Parathyroid adenoma (tissue), 2 donors: ENCODE data around the gene NUP210L.

Experiments used
- H2AFZ ChIP-seq: fragments of 300-600 bp; sonication (generic); one replicate; pipeline ENCODE4 v1.7.0; 2017; ENCODE audit warnings: antibody characterized with exemption, mild to moderate bottlenecking
- H3K27ac ChIP-seq: fragments of 300-600 bp; sonication (generic); one replicate; pipeline ENCODE4 v1.7.0; 2017
- H3K27me3 ChIP-seq: fragments of 300-600 bp; sonication (generic); one replicate; pipeline ENCODE4 v1.7.0; 2017; ENCODE audit warnings: low read length; ENCODE audit not compliant: control insufficient read depth, insufficient read depth
- H3K36me3 ChIP-seq: fragments of 300-600 bp; sonication (generic); one replicate; pipeline ENCODE4 v1.7.0; 2017; ENCODE audit warnings: low read length; ENCODE audit not compliant: control insufficient read depth, insufficient read depth
- H3K4me1 ChIP-seq: fragments of 300-600 bp; sonication (generic); one replicate; pipeline ENCODE4 v1.7.0; 2017; ENCODE audit warnings: control low read depth
- H3K4me2 ChIP-seq: fragments of 300-600 bp; sonication (generic); one replicate; pipeline ENCODE4 v1.7.0; 2017; ENCODE audit warnings: low read length
- H3K4me3 ChIP-seq: fragments of 300-600 bp; sonication (generic); one replicate; pipeline ENCODE4 v1.7.0; 2017; ENCODE audit warnings: low read depth, low read length
- H3K79me2 ChIP-seq: fragments of 300-600 bp; sonication (generic); one replicate; pipeline ENCODE4 v1.7.0; 2017; ENCODE audit warnings: control low read depth
- H3K9ac ChIP-seq: fragments of 300-600 bp; sonication (generic); one replicate; pipeline ENCODE4 v1.7.0; 2017; ENCODE audit warnings: mild to moderate bottlenecking
- H3K9me3 ChIP-seq: fragments of 300-600 bp; sonication (generic); one replicate; pipeline ENCODE4 v1.7.0; 2017; ENCODE audit warnings: low read length; ENCODE audit not compliant: control insufficient read depth
- TF ChIP-seq, protein P1 (sequence below): fragments of 300-600 bp; sonication (generic); IDR thresholded peaks from one replicate; pipeline ENCODE4 v1.7.0; 2017; ENCODE audit warnings: antibody characterized with exemption, mild to moderate bottlenecking
- donor health status: primary hyperparathyroidism.

Gene NUP210L

DNA sequence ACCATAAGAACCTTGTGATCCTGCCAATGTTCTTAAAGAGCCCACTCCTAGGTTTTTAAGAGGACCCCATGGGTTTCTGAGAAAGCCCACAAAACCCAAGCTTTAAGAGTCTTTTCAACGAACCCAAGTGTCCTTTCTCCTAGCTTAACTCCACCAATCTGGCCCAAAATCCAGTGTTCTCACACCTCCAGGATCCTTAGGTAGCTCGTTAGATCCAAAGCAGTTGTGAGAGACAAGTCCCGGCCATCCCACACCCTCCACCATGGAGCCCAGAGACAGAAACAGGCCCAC is 210.1 kb downstream of the NUP210L start:
- peak overlapping the region; percentile 14 for H3K4me2 ChIP-seq
- H3K36me3 ChIP-seq: no peaks in the 10 kb centered on the region
- H3K4me3 ChIP-seq: peak overlapping the region; percentile 78
- no peaks in the 10 kb centered on the region for H3K27me3 ChIP-seq
- no peaks in the 10 kb centered on the region for H3K9me3 ChIP-seq
- TF ChIP-seq, protein P1, sequence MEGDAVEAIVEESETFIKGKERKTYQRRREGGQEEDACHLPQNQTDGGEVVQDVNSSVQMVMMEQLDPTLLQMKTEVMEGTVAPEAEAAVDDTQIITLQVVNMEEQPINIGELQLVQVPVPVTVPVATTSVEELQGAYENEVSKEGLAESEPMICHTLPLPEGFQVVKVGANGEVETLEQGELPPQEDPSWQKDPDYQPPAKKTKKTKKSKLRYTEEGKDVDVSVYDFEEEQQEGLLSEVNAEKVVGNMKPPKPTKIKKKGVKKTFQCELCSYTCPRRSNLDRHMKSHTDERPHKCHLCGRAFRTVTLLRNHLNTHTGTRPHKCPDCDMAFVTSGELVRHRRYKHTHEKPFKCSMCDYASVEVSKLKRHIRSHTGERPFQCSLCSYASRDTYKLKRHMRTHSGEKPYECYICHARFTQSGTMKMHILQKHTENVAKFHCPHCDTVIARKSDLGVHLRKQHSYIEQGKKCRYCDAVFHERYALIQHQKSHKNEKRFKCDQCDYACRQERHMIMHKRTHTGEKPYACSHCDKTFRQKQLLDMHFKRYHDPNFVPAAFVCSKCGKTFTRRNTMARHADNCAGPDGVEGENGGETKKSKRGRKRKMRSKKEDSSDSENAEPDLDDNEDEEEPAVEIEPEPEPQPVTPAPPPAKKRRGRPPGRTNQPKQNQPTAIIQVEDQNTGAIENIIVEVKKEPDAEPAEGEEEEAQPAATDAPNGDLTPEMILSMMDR: no peak
- H3K9ac ChIP-seq: no peak overlapping the region
- no peaks in the 10 kb centered on the region for H3K79me2 ChIP-seq
- peak overlapping the region; percentile 80 for H3K27ac ChIP-seq
- no peak overlapping the region for H2AFZ ChIP-seq
- H3K4me1 ChIP-seq: no peaks in the 10 kb centered on the region

DNA sequence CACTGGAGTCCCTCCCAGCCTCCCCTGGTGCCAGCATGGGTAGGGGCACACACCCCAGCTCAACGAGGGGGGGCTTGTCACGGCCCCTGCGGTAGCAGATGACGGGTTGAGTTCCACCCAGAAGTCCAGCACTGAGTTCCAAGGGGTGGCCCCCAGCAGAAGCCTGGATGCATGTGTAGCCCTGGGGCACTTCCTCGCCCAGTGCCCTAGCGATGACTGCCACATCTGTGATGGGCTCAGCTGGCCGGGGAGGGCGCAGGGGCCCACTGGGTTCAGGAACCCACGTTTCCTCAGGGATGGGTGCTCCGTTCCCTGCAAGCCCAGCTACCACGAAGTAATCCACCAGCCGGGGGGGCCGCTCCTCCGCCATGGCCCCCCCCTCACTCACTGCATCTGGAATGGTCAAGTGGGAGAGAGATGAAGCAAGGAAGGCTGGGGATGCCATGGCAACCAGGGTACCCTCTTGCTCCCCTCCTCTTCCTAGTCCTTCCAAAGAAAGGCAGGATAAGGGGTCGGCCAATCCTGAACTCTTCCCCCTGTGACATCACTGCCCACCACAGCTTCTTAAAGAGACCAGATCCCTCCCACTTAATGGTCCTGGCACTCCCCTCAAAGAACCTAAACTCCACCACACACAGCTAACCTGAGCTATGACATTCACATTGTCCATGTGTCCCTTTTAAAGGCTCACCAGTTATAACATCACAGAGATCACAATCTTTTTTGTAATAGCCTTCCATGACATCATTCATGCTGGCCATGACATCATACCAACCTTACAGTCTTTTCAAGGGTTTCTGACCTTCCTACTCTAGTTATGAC is 210.7 kb downstream of the NUP210L start:
- H3K9ac ChIP-seq: no peak overlapping the region
- H3K9me3 ChIP-seq: no peaks in the 10 kb centered on the region
- TF ChIP-seq, protein P1: no peak
- no peaks in the 10 kb centered on the region for H3K79me2 ChIP-seq
- no peak overlapping the region for H3K4me2 ChIP-seq
- H3K27me3 ChIP-seq: no peaks in the 10 kb centered on the region
- H3K27ac ChIP-seq: peak overlapping the region; percentile 80
- H3K36me3 ChIP-seq: no peaks in the 10 kb centered on the region
- peak overlapping the region; percentile 2 for H3K4me3 ChIP-seq
- H3K4me1 ChIP-seq: no peaks in the 10 kb centered on the region
- H2AFZ ChIP-seq: no peak overlapping the region

DNA sequence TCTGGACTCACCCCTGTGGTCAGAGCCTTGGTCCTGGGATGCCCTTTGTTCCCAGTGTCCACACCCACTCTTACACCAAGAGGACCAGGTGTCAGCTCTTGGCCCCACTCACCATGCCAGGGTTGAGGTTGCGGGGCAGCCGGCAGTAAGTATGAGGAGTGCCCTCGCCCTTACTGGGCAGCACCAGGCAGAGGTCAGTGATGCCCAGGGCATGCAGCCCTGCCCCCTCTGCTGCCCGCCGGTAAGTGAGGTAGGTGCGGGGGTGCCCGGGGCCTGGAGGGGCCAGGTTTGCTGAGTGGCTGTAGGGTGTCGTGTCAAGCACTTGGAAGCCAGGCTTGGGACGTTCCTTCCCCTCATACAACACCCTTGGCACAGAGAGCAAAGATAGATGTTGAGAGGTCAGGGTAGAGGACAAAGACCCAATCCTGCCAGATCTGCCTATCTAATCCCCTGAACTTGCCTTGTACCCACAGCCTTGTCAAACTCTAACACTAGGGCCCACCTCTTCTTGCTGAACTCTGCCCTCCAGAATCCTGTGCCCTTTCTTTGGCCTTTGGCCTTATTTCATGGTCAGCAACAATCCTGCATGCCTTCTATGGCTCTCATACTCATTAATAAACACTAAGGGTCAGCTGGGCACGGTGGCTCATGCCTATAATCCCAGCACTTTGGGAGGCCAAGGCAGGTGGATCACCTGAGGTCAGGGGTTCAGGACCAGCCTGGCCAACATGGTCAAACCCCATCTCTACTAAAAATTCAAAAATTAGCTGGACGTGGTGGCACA is 211.9 kb downstream of the NUP210L start:
- Histone ChIP-seq H3K4me3 (no peak overlapping the region), H3K9ac (no peak overlapping the region), H3K36me3 (no peaks in the 10 kb centered on the region), H3K27ac (no peak overlapping the region), H3K9me3 (no peaks in the 10 kb centered on the region), H2AFZ (no peak overlapping the region), H3K79me2 (no peaks in the 10 kb centered on the region), H3K4me1 (no peaks in the 10 kb centered on the region), H3K27me3 (no peaks in the 10 kb centered on the region), H3K4me2 (no peak overlapping the region)
- TF ChIP-seq, protein P1: no peak
